ENCODE measurements around the gene SUGP2. TPM values are rescaled to one million over a fixed set of nuclear protein-coding genes. Genes with fewer than 3 reads are reported as not detected.

Gene SUGP2
- polyA plus RNA-seq, 10 donors: 45.5 to 96.1 (median 58.4) TPM

- no peak for DNase-seq
Measured at GRCh38 chr19:19061506-19061905, 28.2 kb upstream of the SUGP2 start.

GRCh38 chr19:19059837-19060611 is 26.7 kb upstream of the SUGP2 start:
- DNase-seq: no peak

GRCh38 chr19:19059018-19059836 is 25.9 kb upstream of the SUGP2 start:
- DNase-seq: no peak

- DNase-seq: no peak
Measured at GRCh38 chr19:19057720-19058119, 24.4 kb upstream of the SUGP2 start.

GRCh38 chr19:19057317-19057716 is 24.0 kb upstream of the SUGP2 start:
- DNase-seq: no peak

GRCh38 chr19:19056636-19057275 is 23.4 kb upstream of the SUGP2 start:
- DNase-seq: no peak

GRCh38 chr19:19055701-19056100 is 22.4 kb upstream of the SUGP2 start:
- no peak for DNase-seq

GRCh38 chr19:19054939-19055440 is 21.7 kb upstream of the SUGP2 start:
- DNase-seq: no peak

- no peak for DNase-seq
Measured at GRCh38 chr19:19054315-19054938, 21.1 kb upstream of the SUGP2 start.

- DNase-seq: no peak
Measured at GRCh38 chr19:19053508-19054314, 20.4 kb upstream of the SUGP2 start.

GRCh38 chr19:19052921-19053320 is 19.6 kb upstream of the SUGP2 start:
- no peak for DNase-seq

GRCh38 chr19:19051478-19052213 is 18.3 kb upstream of the SUGP2 start:
- no peak for DNase-seq

GRCh38 chr19:19050731-19051130 is 17.4 kb upstream of the SUGP2 start:
- DNase-seq: no peak

GRCh38 chr19:19050104-19050503 is 16.8 kb upstream of the SUGP2 start:
- no peak for DNase-seq

- DNase-seq: no peak
Measured at GRCh38 chr19:19049406-19049805, 16.1 kb upstream of the SUGP2 start.

- no peak for DNase-seq
Measured at GRCh38 chr19:19043881-19044280, 10.6 kb upstream of the SUGP2 start.

- DNase-seq: no peak
Measured at GRCh38 chr19:19043481-19043880, 10.2 kb upstream of the SUGP2 start.

GRCh38 chr19:19042732-19043280 is 9.5 kb upstream of the SUGP2 start:
- DNase-seq: no peak

- no peak for DNase-seq
Measured at GRCh38 chr19:19040417-19040816, 7.1 kb upstream of the SUGP2 start.

GRCh38 chr19:19039901-19040300 is 6.6 kb upstream of the SUGP2 start:
- DNase-seq: no peak
